Measurements from ENCODE around the gene CAMK1D.
A peak's percentile ranks its signal among the peaks of the same experiment; 100 is the strongest.

The CAMK1D gene

DNA sequence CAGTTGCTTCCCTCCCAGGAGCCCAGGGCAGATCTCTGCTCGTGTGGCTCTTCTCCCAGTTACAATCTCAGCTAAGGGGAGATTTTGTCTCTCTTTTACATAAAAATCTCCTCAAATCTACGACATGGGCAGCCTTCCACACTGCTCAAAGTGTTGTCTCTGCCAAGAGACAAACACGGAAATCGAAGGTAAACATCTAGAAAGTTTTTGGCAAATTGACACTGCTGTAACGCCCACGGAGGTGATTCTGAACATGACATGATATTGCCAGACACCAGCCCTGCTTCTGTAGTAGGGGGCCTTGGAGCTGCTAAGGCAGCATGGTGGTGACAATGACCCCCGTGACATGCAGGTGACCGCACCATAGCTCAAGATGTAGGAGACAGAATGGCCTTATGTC lies 523.8 kb downstream of the CAMK1D start:
- DNase-seq = no peak

DNA sequence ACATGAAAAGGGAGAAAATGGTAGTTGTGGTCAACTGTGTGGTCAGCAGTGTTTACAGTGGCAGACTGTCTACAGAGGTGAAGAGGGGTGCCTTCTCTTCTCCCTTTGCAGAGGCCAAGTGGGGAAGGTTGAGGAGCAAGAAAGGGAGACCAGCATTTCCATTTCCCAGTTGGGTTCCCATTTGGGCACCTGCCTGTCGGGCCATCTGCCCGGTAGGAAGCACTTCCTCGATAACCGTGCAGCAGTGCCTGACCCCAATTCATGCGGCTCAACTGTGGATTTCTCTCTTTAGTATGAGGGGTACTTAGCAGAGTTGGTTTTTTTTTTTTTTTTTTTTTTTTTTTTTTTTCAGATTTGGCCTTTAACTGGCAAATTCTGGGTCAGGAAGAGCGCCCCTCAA lies 525.2 kb downstream of the CAMK1D start:
- DNase-seq = no peak

DNA sequence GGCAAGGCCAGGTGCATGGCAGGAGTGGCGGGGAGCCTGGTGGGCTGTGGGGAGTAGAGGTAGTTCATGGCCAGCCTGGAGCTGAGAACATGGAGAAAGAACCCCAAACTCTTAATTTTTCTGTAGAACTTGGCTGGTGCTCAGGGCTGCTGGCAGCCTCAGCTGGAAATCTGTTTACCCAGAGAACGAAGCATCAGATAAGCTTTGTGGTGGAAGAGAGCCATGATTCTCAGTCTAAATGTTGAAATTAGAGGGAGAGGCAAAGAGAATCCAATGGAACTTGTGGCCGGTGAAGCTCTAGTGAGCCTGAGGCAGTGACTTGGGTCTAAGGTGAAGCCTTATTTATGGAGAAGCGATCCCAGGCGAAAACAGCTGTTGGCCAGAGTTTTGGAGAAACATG lies 525.8 kb downstream of the CAMK1D start:
- DNase-seq = peak; percentile 9

DNA sequence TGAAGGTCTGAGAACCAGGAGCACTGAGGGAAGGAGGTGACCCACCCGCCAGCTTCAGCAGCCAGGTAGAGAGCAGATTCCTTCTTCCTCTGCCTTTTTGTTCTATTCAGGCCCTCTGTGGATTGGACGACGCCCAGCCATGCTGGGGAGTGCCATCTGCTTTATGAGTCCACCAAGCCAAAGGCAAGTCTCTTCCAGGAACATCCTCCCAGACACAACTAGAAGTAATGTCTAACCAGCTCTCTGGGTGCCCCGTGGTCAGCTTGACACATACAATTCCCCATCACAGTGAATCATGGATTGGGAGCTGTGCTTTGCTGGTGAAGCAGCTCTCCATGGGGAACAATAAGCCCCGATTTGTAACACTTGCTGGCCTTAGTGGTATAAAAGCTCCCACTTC lies 526.9 kb downstream of the CAMK1D start:
- DNase-seq = no peak

DNA sequence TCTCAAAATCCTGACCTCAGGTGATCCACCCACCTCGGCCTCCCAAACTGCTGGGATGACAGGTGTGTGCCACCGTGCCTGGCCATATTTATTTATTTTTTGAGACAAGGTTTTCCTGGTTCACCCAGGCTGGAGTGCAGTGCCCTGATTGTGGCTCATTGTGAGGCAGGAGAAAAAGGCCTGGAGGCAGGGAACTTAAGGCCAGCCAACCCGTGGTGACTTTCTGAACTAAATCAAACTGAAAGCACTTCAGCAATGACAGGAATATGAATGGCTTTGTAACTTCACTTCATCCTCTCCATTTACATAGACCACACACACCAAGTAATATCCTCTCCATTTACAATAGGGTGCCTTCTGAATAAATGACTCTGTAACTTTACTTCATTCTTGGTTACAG lies 527.8 kb downstream of the CAMK1D start:
- no peak for DNase-seq

DNA sequence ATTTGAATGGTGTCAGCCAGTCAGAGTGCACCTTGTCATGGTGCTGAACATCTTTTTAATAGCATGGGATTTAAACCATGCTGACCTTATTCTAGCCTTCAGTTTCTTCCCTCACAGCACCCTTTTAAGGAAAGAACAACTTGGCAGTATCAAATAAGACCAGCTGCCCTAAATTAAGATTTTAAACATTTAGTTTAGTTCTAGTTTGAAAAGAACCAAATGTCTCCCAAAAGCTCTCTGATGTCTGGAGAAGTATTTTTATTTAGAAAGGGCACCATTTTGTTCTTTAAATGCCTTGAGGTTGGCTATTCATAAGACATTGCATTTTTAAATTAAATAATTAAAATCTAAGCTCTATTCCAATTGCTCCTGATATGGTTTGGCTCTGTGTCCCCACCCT lies 531.1 kb downstream of the CAMK1D start:
- no peak for DNase-seq

DNA sequence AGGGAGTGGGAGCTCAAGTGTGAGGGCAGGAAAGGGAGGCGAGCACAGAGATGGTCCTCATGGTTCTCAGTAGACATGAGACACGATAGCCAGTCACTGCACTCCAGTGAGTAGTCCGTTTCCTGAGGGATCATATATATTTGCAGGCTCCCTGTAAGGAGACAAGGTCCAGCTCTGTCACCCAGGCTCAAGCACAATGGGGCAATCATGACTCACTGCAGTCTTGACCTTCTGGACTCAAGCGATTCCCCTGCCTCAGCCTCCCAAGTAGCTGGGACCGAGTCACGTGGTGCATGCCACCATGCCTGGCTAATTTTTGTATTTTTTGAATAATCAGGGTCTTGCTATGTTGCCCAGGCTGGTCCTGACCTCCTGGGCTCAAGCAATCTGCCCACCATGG lies 535.5 kb downstream of the CAMK1D start:
- no peak for DNase-seq
